Measurements from ENCODE around the gene CELF2. TPM values are rescaled to one million over a fixed set of nuclear protein-coding genes. Genes with fewer than 3 reads are reported as not detected.

Gene CELF2
- total and polyA plus RNA-seq, 10 donors = 13.5 to 180 (median 105) TPM

DNA sequence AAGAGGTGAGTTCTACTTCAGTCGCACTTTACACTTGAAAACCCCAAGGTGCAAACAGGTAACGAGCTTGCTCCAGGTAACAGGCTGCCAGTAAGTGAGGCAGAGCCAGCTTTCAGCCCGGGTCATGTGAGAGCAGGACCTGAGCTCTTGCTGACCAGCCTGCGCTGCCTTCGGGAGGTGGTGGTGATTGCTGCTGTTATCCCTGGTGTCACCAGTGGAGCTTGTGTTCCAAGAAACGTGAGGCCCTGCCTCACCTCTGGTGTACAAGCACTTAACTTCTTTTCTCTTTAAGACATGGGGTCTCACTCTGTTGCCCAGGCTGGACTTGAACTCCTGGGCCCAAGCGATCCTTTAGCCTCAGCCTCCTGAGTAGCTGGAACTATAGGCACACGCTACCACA is 265.0 kb downstream of the CELF2 start:
- H3K27ac ChIP-seq = no peak overlapping the region
- H3K4me1 ChIP-seq = peaks cover 0 to 49% (median 0%) of the 10 kb centered on the region in 6 donors
- no peak overlapping the region for H3K4me3 ChIP-seq
- H3K27me3 ChIP-seq (replicated peaks in 1 of 7) = no peaks in the 10 kb centered on the region
- no peaks in the 10 kb centered on the region for H3K9me3 ChIP-seq
- WGBS, 5 donors = 95 to 96% (median 96%) methylated on average over 8 of the region's 8 CpGs
- intact Hi-C loops (cut with DNase I; ENCODE audit: low total_unique reads) = no loop called here
- no peak for DNase-seq
- H3K36me3 ChIP-seq = peaks cover 0 to 91% (median 57%) of the 10 kb centered on the region in 6 donors
- TF ChIP-seq, protein P1, sequence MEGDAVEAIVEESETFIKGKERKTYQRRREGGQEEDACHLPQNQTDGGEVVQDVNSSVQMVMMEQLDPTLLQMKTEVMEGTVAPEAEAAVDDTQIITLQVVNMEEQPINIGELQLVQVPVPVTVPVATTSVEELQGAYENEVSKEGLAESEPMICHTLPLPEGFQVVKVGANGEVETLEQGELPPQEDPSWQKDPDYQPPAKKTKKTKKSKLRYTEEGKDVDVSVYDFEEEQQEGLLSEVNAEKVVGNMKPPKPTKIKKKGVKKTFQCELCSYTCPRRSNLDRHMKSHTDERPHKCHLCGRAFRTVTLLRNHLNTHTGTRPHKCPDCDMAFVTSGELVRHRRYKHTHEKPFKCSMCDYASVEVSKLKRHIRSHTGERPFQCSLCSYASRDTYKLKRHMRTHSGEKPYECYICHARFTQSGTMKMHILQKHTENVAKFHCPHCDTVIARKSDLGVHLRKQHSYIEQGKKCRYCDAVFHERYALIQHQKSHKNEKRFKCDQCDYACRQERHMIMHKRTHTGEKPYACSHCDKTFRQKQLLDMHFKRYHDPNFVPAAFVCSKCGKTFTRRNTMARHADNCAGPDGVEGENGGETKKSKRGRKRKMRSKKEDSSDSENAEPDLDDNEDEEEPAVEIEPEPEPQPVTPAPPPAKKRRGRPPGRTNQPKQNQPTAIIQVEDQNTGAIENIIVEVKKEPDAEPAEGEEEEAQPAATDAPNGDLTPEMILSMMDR (IDR thresholded peaks at IDR 0.05 in 8 of 11, conservative IDR thresholded peaks at IDR 0.05 in 3 of 11) = no peak
- TF ChIP-seq POLR2AphosphoS5 (IDR thresholded peaks at IDR 0.05) = no peak
- TF ChIP-seq POLR2A (IDR thresholded peaks at IDR 0.05) = no peak

DNA sequence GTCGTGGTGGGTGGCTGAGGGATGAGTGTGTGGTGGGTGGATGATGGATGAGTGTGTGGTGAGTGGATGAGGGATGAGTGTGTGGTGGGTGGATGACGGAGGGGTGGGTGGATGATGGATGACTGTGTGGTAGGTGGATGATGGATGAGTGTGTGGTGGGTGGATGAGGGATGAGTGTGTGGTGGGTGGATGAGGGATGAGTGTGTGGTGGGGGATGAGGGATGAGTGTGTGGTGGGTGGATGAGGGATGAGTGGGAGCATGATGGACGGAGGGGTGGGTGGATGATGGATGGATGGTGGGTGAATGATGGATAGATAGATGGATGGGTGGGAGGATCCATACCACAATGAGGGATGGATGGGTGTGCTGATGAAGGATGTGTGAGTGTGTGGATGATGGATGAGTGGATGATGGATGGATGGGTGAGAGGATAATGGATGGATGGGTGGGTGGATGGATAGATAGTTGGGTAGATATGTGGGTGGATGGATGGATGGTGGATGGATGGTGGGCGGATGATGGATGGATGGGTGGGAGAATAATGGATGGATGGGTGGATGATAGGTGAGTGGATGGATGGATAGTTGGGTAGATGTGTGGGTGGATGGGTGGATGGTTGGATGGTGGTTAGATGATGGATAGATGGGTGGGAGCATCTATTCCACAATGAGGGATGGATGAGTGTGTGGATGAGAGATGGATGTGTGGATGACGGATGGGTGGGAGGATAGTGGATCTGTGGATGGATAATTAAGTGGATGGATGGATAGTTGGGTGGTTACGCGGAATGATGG is 266.8 kb downstream of the CELF2 start:
- Histone ChIP-seq H3K27me3 (replicated peaks in 1 of 7) (no peaks in the 10 kb centered on the region), H3K9me3 (no peaks in the 10 kb centered on the region), H3K4me3 (no peak overlapping the region), H3K4me1 (peaks cover 0 to 49% (median 0%) of the 10 kb centered on the region in 6 donors), H3K36me3 (peaks cover 0 to 91% (median 59%) of the 10 kb centered on the region in 6 donors), H3K27ac (no peak overlapping the region)
- no peak for DNase-seq
- 79 to 98% (median 97%) methylated on average over 6 to 7 of the region's 7 CpGs for WGBS, 5 donors
- intact Hi-C loops (cut with DNase I; ENCODE audit: low total_unique reads) = no loop called here
- TF ChIP-seq POLR2A (IDR thresholded peaks at IDR 0.05) = no peak
- TF ChIP-seq, protein P1 (IDR thresholded peaks at IDR 0.05 in 8 of 11, conservative IDR thresholded peaks at IDR 0.05 in 3 of 11) = no peak
- no peak for TF ChIP-seq POLR2AphosphoS5 (IDR thresholded peaks at IDR 0.05)

DNA sequence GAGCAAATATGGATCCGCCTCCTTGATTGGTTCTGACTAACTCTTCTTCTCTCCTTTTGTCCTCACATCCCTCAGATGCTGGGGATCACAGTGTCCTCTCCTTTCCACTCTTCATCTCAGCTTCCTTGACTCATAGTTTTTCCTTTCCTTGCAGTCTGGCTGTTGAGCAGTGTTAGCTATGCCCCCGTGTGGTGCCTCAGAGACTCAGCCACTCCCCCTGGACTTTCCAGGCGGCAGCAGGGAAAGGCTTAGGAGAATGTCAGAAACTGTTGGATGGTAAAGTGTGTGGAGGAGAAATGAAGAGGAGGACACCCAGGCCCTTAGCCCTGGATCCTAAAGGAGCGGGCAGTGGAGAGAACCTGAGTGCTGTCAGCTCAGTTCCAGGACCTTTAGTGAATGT is 267.5 kb downstream of the CELF2 start:
- Histone ChIP-seq H3K4me3 (no peak overlapping the region), H3K27me3 (replicated peaks in 1 of 7) (no peaks in the 10 kb centered on the region), H3K9me3 (no peaks in the 10 kb centered on the region), H3K36me3 (peaks cover 0 to 91% (median 58%) of the 10 kb centered on the region in 6 donors), H3K27ac (no peak overlapping the region), H3K4me1 (peaks cover 0 to 48% (median 0%) of the 10 kb centered on the region in 6 donors)
- WGBS, 5 donors = 85 to 92% (median 88%) methylated on average over 4 of the region's 4 CpGs
- intact Hi-C loops (cut with DNase I; ENCODE audit: low total_unique reads) = no loop called here
- no peak for DNase-seq
- TF ChIP-seq POLR2A (IDR thresholded peaks at IDR 0.05) (no peak), POLR2AphosphoS5 (IDR thresholded peaks at IDR 0.05) (peak in 1 of 3 donors; percentile 17)

DNA sequence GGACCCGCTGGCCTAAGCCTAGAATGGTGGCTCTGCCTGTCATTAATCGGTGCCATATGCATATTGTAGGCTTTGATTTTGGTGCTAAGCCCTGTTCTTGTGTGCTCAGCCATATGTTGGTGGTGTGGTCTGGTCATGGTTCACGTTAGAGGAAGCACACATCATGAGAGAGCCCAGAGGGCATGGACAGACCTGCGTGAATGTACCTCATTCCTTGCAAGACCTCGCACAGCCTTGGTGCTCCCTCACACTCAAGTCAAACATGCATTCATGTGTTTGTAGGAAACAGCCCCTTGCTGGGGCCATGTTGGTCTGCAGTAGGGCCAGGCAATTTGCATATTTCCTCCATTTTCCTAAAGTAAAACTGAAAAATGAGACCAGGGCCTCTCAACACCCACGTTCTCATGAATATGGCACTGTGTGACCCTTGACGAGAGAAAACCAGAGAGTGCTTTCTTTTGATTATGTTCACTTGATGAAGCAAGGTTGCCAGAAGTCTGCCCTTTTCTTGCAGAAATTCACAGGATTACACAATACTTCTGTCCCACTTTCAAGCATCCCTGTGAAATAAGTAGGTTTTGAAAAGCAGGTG is 268.7 kb downstream of the CELF2 start:
- WGBS, 5 donors = 56 to 89% (median 74%) methylated on average over 6 to 7 of the region's 7 CpGs
- DNase-seq = no peak
- Histone ChIP-seq H3K36me3 (peaks cover 0 to 91% (median 56%) of the 10 kb centered on the region in 6 donors), H3K9me3 (no peaks in the 10 kb centered on the region), H3K4me1 (peaks cover 0 to 36% (median 0%) of the 10 kb centered on the region in 6 donors), H3K27me3 (replicated peaks in 1 of 7) (no peaks in the 10 kb centered on the region), H3K27ac (peak overlapping the region in 3 of 8 donors; percentile 8 to 59 (median 49)), H3K4me3 (no peak overlapping the region)
- TF ChIP-seq, protein P1 (IDR thresholded peaks at IDR 0.05 in 8 of 11, conservative IDR thresholded peaks at IDR 0.05 in 3 of 11) = no peak
- TF ChIP-seq POLR2AphosphoS5 (IDR thresholded peaks at IDR 0.05) = peak in 1 of 3 donors; percentile 51
- intact Hi-C loops (cut with DNase I; ENCODE audit: low total_unique reads) = no loop called here

All from spleen (tissue), 11 donors.